HFF-Myc (cell line): ENCODE measurements around the gene EPB42.

Experiments
- DNase-seq: peaks from one replicate; pipeline ENCODE4 v3.0.0-alpha.2; 2011; ENCODE audit warnings: low read depth; ENCODE audit errors: extremely low read depth
- H3K4me3 ChIP-seq: replicated peaks from 2 replicates; pipeline ENCODE4 v1.5.1; 2011; ENCODE audit warnings: low read depth, mild to moderate bottlenecking, control low read depth, low read length
- TF ChIP-seq, protein P1 (sequence below): IDR thresholded peaks from 2 replicates; pipeline ENCODE4 v1.5.1; 2012; ENCODE audit warnings: mild to moderate bottlenecking, low read depth, low read length, control low read depth; ENCODE audit errors: missing control alignments

EPB42 gene

DNA sequence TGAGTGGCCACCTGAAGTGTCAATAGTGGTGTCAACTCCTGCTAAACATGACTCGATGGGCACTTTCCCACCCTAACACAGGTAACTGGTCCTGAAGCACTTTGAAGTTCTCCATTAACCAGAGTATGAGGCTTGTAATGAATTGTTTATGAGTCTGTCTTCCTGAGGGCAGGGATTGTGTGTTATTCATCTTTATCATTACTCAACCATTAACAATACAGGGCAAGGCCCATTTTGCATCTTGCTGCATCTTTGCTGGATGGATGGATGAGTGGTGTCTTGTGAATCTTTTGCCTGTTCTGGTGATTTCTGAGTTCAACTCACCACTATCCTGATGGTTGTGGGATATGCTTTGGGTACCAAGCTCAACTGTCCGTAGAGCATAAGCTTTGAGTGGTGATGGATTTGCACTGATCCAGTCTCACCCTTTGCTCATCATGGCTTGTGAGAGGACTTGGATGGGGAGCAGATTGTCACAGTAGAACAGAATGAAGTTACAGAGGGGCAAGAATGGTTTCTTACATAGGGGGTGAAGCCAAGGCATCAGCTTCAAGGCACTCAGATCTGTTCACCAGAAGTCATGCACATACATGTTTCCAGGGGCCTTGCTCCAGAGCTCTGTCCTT, 22.3 kb upstream of the EPB42 start:
- H3K4me3 ChIP-seq, result no peak overlapping the region
- TF ChIP-seq, protein P1, sequence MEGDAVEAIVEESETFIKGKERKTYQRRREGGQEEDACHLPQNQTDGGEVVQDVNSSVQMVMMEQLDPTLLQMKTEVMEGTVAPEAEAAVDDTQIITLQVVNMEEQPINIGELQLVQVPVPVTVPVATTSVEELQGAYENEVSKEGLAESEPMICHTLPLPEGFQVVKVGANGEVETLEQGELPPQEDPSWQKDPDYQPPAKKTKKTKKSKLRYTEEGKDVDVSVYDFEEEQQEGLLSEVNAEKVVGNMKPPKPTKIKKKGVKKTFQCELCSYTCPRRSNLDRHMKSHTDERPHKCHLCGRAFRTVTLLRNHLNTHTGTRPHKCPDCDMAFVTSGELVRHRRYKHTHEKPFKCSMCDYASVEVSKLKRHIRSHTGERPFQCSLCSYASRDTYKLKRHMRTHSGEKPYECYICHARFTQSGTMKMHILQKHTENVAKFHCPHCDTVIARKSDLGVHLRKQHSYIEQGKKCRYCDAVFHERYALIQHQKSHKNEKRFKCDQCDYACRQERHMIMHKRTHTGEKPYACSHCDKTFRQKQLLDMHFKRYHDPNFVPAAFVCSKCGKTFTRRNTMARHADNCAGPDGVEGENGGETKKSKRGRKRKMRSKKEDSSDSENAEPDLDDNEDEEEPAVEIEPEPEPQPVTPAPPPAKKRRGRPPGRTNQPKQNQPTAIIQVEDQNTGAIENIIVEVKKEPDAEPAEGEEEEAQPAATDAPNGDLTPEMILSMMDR, result no peak
- DNase-seq, result no peak

GRCh38 chr15:43242616-43243015, 21.8 kb upstream of the EPB42 start:
- TF ChIP-seq, protein P1, result no peak
- no peak overlapping the region for H3K4me3 ChIP-seq
- no peak for DNase-seq

- DNase-seq, result no peak
- H3K4me3 ChIP-seq, result no peak overlapping the region
- TF ChIP-seq, protein P1, result no peak
These were observed 20.3 kb upstream of the EPB42 start for GRCh38 chr15:43241100-43241499.

GRCh38 chr15:43239732-43240491, 19.1 kb upstream of the EPB42 start:
- TF ChIP-seq, protein P1, result no peak
- DNase-seq, result no peak
- H3K4me3 ChIP-seq, result no peak overlapping the region

DNA sequence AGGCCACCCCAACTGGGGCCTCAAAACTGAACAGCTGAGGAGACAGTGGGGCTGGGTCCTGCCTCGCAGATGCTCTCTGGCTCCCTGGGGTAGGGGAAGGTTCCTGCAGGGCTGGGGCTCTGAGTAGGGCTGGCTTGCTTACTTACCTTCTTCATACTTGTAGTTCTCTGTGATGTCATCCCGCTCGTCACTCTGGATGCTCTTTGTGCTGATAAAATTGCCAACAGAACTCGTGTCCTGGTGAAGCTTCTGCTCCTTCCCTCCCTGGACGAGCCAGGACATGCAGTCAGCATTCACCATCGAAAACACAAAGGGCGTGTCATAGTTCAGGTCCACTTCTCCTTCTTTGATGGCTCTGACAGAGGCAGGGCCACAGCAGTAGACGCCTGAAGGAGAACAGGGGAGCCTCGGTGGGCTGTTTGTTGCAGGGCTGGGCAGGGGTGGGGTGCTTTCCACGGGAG, 17.9 kb upstream of the EPB42 start:
- H3K4me3 ChIP-seq, result no peak overlapping the region
- no peak for DNase-seq
- TF ChIP-seq, protein P1, result no peak

DNA sequence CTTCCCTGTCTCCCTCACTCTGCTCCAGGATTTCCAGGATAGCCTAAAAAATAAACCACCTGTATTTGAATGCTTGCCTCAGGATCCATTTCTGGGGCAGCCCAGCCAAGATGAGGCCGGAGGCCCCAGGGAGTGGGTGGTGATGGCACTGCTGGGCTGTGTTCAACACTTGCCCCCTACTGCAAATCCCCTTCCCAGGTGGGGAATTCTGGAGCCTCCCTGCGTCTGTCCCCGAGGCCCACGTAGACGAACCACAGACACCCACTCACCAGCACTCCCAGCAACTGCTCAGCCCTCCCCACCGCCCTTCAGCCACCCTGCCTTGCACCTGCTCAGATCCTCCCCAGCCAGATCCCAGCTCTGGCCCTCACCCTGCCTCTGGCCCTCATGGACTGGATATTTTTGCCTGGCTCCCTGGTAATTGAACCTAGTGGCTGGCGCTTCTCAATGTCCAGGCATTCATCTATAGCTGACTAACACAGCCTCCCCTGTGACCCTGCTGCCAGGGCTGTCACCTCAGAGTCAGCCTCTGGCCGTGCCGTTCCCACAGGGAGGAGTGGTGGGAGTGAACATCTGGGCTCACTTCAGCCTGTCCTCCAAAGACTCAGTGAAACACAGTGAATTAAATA, 17.1 kb upstream of the EPB42 start:
- DNase-seq, result no peak
- TF ChIP-seq, protein P1, result no peak
- H3K4me3 ChIP-seq, result no peak overlapping the region
